Left renal pelvis (tissue), 4 donors: ENCODE measurements around the gene FNDC10. TPM values are rescaled to one million over a fixed set of nuclear protein-coding genes. Genes with fewer than 3 reads are reported as not detected.
"Not testable (repeated sequence)": the region's sequence is repeated elsewhere in the genome, so short reads cannot be mapped to it uniquely, and the experiment has no call there.

ENCODE experiments used
- DNase-seq, 4 donors: peaks; one replicate each; pipeline ENCODE4 v3.0.0-alpha.2; 2013; ENCODE audit warnings: low read depth in 4 of 4, low spot score in 3 of 4
- polyA plus RNA-seq, 4 donors: library from polyadenylated mRNA; unstranded; fragments of 120-200 nt; gene quantifications; one replicate each; pipeline ENCODE4 v1.2.1, GENCODE V29; 2013; ENCODE audit not compliant: insufficient read length in 4 of 4

FNDC10 gene
- polyA plus RNA-seq, result 1 to 10 TPM; 2.5 to 3.9 (median 3.4) TPM

DNA sequence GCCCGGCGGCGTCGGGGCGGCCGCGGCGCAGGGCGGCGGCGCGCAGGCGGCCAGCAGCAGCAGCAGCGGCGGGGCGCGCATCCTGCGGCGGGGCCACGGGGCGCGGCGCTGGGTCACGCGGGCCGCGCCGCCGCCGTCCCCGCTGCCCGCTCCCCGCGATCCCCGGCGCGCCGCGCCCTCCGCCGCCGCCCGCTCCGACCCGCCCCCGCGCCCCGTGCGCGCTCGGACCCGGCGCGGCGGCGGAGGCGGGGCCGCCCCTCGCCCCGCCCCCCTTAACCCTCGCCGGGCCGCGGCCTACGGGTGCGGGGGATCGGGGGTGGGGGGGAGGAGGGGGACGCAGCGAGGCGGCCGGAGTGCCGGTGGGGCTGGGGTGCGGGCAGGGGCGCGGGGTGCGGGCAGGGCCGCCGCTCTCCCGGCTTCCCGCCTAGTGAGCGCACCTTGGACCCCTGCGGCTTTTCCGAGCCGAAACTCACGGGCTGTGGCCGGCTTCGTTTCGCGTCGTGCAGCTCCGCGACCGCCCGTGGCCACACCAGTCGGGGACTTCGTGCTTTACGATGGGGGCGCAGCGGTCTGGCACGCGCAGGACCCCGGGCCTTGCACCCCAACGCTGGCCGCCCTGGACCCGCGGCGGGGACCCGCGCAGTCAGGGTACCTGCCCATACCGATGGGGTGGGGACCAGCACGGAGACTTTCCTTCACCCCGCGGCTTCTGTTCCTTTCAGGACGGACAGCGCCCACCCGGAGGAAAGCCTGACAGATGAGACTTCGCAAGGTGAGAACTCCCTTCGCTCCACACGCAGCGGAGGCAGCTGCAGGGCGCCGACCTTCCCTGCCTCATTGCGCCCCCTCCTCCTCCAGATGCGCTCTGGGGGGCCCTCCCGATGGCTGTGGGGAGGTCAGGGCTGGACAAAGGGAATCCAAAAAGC is at the start of gene FNDC10:
Gene FNDC10 (minus strand): TSS at position 201 of the 926 bp plus-strand sequence. CDS start 120 bp downstream, at position 81.
- DNase-seq, result no peak

DNA sequence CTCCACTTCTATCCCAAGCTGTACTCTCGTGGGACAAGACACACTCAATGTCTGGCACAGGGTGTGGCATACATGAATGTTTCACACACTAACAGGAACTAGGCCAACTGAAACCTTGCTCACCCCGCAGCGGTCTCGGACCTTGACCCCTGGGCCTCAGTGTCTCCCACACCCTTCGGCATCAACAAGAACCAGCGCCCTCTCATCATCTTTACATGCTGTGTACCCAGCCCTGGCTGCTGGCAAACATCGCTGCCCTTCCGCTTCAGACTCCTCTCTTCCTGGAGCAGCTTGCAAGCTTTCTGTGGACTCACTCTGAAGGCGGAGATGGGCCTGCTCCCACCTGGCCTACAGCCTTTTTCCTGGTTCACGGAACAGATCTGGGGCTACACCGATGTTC is 48.3 kb upstream of the FNDC10 start:
- not testable (repeated sequence) for DNase-seq

DNA sequence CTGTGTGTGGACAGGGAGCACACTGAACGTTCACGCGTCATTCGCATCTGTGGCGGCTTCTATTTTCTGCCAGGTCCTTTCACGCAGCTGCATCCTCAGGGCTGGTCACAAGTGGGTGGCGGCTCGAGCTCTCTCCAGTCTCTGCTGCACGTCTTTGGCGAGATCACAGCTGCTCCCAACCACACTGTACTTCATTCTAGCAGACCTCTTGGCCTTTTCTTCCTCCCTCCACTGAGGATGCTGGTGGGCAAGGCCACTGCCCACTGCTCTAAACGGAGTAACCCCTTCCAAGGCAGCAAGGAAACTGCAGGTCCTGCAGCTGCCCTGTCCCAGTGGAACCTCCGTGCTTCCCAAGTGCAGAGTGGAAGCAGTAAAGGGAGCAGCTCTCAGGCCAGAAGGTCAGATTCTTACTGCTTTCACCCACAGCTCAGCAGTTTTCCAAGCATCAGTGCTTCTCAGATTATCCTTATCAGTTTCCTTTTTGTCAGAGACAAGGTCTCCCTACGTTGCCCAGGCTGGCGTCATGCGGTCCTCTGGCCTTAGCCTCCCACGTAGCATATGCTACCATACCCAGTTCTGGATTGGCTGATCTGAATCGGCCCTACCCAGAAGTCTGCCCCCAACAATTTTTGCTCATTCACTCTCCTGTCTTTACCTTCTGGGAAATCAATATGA is 47.8 kb upstream of the FNDC10 start:
- DNase-seq, result not testable (repeated sequence)

- DNase-seq, result not testable (repeated sequence)
Measured at GRCh38 chr1:1646326-1646725, 46.4 kb upstream of the FNDC10 start.

GRCh38 chr1:1640711-1641461 is 41.0 kb upstream of the FNDC10 start:
- not testable (repeated sequence) for DNase-seq

DNA sequence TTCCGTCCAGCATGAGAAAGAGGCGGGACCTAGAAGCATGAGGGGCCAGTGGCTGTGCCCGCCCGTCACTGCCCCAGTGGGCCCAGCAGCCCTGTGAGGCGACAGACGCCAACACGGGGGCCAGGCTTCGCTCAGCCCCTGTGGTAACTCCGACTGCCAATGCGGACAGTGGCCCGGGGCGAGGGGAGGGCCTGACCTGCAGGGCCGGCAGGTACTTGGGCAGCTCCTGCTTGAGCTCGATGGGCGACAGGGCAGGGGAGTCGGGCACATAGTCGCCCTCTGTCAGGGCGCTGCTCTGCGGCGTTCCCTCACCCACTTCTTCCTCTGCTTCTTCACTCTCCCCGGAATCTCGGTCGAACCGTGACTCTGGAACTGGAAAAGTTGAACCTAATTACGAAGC is 40.1 kb upstream of the FNDC10 start:
- DNase-seq, result not testable (repeated sequence)

- not testable (repeated sequence) for DNase-seq
Measured at GRCh38 chr1:1639368-1639767, 39.4 kb upstream of the FNDC10 start.

GRCh38 chr1:1638528-1638927 is 38.6 kb upstream of the FNDC10 start:
- DNase-seq, result not testable (repeated sequence)

- not testable (repeated sequence) for DNase-seq
Measured at GRCh38 chr1:1637479-1637875, 37.5 kb upstream of the FNDC10 start.

GRCh38 chr1:1636621-1637478 is 36.9 kb upstream of the FNDC10 start:
- DNase-seq, result not testable (repeated sequence)

- not testable (repeated sequence) for DNase-seq
Measured at GRCh38 chr1:1634613-1635012, 34.7 kb upstream of the FNDC10 start.

DNA sequence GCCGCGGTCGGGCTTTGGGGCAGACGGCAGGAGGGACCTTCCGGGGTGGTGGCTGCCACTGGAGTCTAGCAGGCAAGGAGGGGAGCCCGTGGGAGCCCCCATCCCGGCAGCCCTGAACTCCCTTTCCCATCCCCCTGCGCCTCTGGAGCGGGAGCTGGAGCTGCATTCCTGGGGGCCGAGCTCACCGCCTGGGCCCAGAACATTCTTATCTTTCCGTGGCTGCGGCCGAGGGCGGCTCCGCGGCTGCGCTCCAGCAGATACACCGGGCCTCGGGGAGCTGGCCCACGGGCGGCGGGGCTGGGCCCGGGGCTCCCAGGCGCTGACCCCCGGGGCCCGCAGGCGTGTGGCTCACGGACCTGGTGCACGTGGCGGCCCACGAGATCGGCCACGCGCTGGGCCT is 33.5 kb upstream of the FNDC10 start:
- not testable (repeated sequence) for DNase-seq

DNA sequence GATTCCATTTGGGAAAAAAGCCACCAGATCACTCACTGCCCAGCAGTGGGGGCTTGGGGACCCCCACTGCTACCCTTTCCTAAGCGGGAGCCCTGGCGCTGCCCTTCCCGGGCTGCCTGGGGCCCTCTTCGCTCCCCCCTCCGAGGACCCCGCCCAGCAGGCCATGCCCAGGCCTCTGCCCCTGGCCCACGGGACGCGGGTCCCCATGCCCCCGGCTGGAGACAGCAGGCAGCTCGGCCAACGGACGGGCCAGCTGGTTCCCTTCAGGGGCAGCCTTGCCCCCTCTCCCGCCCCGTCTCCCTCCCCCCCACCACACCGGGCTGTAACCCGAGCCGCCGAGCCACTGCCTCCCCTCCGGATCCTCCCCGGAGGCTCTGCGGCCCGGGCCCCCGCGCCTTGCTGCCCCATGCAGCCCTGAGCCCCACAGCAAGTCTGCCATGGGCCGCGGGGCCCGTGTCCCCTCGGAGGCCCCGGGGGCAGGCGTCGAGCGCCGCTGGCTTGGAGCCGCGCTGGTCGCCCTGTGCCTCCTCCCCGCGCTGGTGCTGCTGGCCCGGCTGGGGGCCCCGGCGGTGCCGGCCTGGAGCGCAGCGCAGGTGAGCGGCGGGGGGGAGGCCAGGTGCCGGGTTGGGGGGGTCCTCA is 32.0 kb upstream of the FNDC10 start, which contains the start of gene MMP23B:
Gene MMP23B (plus strand): TSS at position 392 of the 639 bp plus-strand sequence. CDS start 46 bp downstream, at position 438.
- peak in 2 of 4 donors; percentile 42 to 49 for DNase-seq

- DNase-seq, result peak in 1 of 4 donors; percentile 35
Measured at GRCh38 chr1:1630965-1631781, 31.2 kb upstream of the FNDC10 start.

GRCh38 chr1:1630191-1630964 is 30.4 kb upstream of the FNDC10 start:
- DNase-seq, result peak in 3 of 4 donors; percentile 66 to 74 (median 67)

GRCh38 chr1:1629430-1630190 is 29.7 kb upstream of the FNDC10 start:
- no peak for DNase-seq
